Measurements from ENCODE around the gene CEL.
"Not testable (repeated sequence)": the region's sequence is repeated elsewhere in the genome, so short reads cannot be mapped to it uniquely, and the experiment has no call there.

CEL gene

GRCh38 chr9:133064241-133065069 lies 2.7 kb downstream of the CEL start:
- DNase-seq (ENCODE audit: low read depth, low spot score): no peak

GRCh38 chr9:133065070-133065388 lies 3.2 kb downstream of the CEL start:
- no peak for DNase-seq (ENCODE audit: low read depth, low spot score)

- DNase-seq (ENCODE audit: low read depth, low spot score): no peak
Measured at GRCh38 chr9:133066181-133066983, 4.6 kb downstream of the CEL start.

- DNase-seq (ENCODE audit: low read depth, low spot score): no peak
Measured at GRCh38 chr9:133067006-133067405, 5.2 kb downstream of the CEL start.

- DNase-seq (ENCODE audit: low read depth, low spot score): no peak
Measured at GRCh38 chr9:133067813-133068212, 6.0 kb downstream of the CEL start.

- not testable (repeated sequence) for DNase-seq (ENCODE audit: low read depth, low spot score)
Measured at GRCh38 chr9:133068431-133068830, 6.7 kb downstream of the CEL start.

GRCh38 chr9:133070500-133070961 lies 8.8 kb downstream of the CEL start:
- not testable (repeated sequence) for DNase-seq (ENCODE audit: low read depth, low spot score)

- DNase-seq (ENCODE audit: low read depth, low spot score): not testable (repeated sequence)
Measured at GRCh38 chr9:133070985-133071384, 9.2 kb downstream of the CEL start.

- DNase-seq (ENCODE audit: low read depth, low spot score): no peak
Measured at GRCh38 chr9:133071484-133072150, 9.8 kb downstream of the CEL start.

GRCh38 chr9:133072210-133072609 lies 10.4 kb downstream of the CEL start:
- DNase-seq (ENCODE audit: low read depth, low spot score): not testable (repeated sequence)

GRCh38 chr9:133073086-133074014 lies 11.6 kb downstream of the CEL start:
- no peak for DNase-seq (ENCODE audit: low read depth, low spot score)

GRCh38 chr9:133074111-133074651 lies 12.4 kb downstream of the CEL start:
- DNase-seq (ENCODE audit: low read depth, low spot score): no peak

GRCh38 chr9:133075925-133076630 lies 14.3 kb downstream of the CEL start:
- DNase-seq (ENCODE audit: low read depth, low spot score): no peak

GRCh38 chr9:133076691-133077090 lies 14.9 kb downstream of the CEL start:
- no peak for DNase-seq (ENCODE audit: low read depth, low spot score)

GRCh38 chr9:133078486-133078885 lies 16.7 kb downstream of the CEL start:
- DNase-seq (ENCODE audit: low read depth, low spot score): no peak

GRCh38 chr9:133080161-133080560 lies 18.4 kb downstream of the CEL start:
- no peak for DNase-seq (ENCODE audit: low read depth, low spot score)

- DNase-seq (ENCODE audit: low read depth, low spot score): not testable (repeated sequence)
Measured at GRCh38 chr9:133080786-133081779, 19.3 kb downstream of the CEL start.

- DNase-seq (ENCODE audit: low read depth, low spot score): not testable (repeated sequence)
Measured at GRCh38 chr9:133081957-133082644, 20.3 kb downstream of the CEL start.

Measured in activated naive CD8-positive, alpha-beta T cell treated with anti-CD3 and anti-CD28 coated beads, Interleukin-2, amount 50 U/mL, for 16 hours (primary cell).